B cell (primary cell): ENCODE measurements around the gene MBP. TPM values are rescaled to one million over a fixed set of nuclear protein-coding genes. Genes with fewer than 3 reads are reported as not detected.
A peak's percentile ranks its signal among the peaks of the same experiment; 100 is the strongest.

ENCODE experiments used
- ATAC-seq: fragments of 200-7000 bp; cut with Tn5 transposase; one replicate; pipeline ENCODE4 v1.10.0; 2021; ENCODE audit warnings: low read depth, mild to moderate bottlenecking, moderate number of reproducible peaks, moderate library complexity
- CTCF ChIA-PET: fragments of 350-600 bp; sonication (Branson Sonifier 250); formaldehyde crosslinking; loops from one replicate; lab custom pipeline; 2021; ENCODE audit warnings: antibody characterized with exemption, inconsistent platforms; lab: Charles Lee
- POLR2A ChIA-PET: fragments of 350-600 bp; sonication (Branson Sonifier 250); formaldehyde crosslinking; loops from one replicate; lab custom pipeline; 2021; ENCODE audit warnings: antibody characterized with exemption; lab: Charles Lee
- DNase-seq: peaks from one replicate; pipeline ENCODE4 v3.0.0; 2013
- H2AFZ ChIP-seq: 2 replicates; pipeline ENCODE4 v1.6.1; 2012; ENCODE audit warnings: mild to moderate bottlenecking, low read depth, low read length; ENCODE audit not compliant: insufficient read depth, poor library complexity, severe bottlenecking
- H3K27ac ChIP-seq, 2 donors: 1 replicate in 1 of 2; 2 replicates in 1 of 2; pipeline ENCODE4 v1.5.1; 2012 to 2013; ENCODE audit warnings: low read length in 2 of 2, mild to moderate bottlenecking in 2 of 2, moderate library complexity in 1 of 2
- H3K27me3 ChIP-seq, 4 experiments: fragments of 200-600 bp in 1 of 4; sonication (generic) in 1 of 4; replicated peaks in 1 of 4; 1 replicate in 2 of 4; 2 replicates in 2 of 4; pipeline versions ENCODE4 v1.6.1 to v1.7.0; 2013 to 2016; ENCODE audit warnings: low read length in 3 of 4, mild to moderate bottlenecking in 2 of 4, mixed read lengths in 1 of 4, moderate library complexity in 1 of 4; ENCODE audit not compliant: insufficient read depth in 4 of 4, control insufficient read depth in 3 of 4; ENCODE audit errors: control extremely low read depth in 1 of 4
- H3K36me3 ChIP-seq, 2 experiments: replicated peaks in 1 of 2; 1 replicate in 1 of 2; 2 replicates in 1 of 2; pipeline versions ENCODE4 v1.6.1 to v1.7.1; 2013; ENCODE audit warnings: low read length in 1 of 2; ENCODE audit not compliant: insufficient read depth in 2 of 2, control insufficient read depth in 1 of 2; ENCODE audit errors: control extremely low read depth in 1 of 2, extremely low read depth in 1 of 2
- H3K4me1 ChIP-seq, 2 donors: fragments of 200-600 bp in 1 of 2; sonication (generic) in 1 of 2; 1 replicate in 1 of 2; 2 replicates in 1 of 2; pipeline versions ENCODE4 v1.5.1 to v1.6.1; 2013 to 2017; ENCODE audit warnings: low read length in 2 of 2; ENCODE audit not compliant: control insufficient read depth in 2 of 2, insufficient read depth in 2 of 2
- H3K4me2 ChIP-seq: replicated peaks from 2 replicates; pipeline ENCODE3; 2012; ENCODE audit warnings: mild to moderate bottlenecking, low read depth, low read length; ENCODE audit not compliant: poor library complexity, severe bottlenecking
- H3K4me3 ChIP-seq, 5 experiments: fragments of 200-600 bp in 1 of 5; sonication (generic) in 1 of 5; 1 replicate in 3 of 5; 2 replicates in 2 of 5; pipeline versions ENCODE4 v1.5.1 to v1.7.0; 2011 to 2016; ENCODE audit warnings: low read length in 4 of 5, mild to moderate bottlenecking in 4 of 5, low read depth in 2 of 5, control low read depth in 1 of 5, moderate library complexity in 1 of 5; ENCODE audit not compliant: insufficient read depth in 1 of 5; ENCODE audit errors: control extremely low read depth in 1 of 5, extremely low read depth in 1 of 5
- H3K79me2 ChIP-seq: fragments of 200-600 bp; sonication (generic); one replicate; pipeline ENCODE4 v1.6.0; 2016; ENCODE audit warnings: low read length; ENCODE audit not compliant: control insufficient read depth, insufficient read depth
- H3K9ac ChIP-seq: fragments of 200-600 bp; sonication (generic); 2 replicates; pipeline ENCODE4 v1.6.1; 2017; ENCODE audit warnings: mild to moderate bottlenecking, low read length, moderate library complexity
- H3K9me3 ChIP-seq, 3 donors: one replicate each; pipeline versions ENCODE4 v1.6.1 to v1.7.1; 2013; ENCODE audit warnings: low read length in 2 of 3; ENCODE audit not compliant: control insufficient read depth in 2 of 3, insufficient read depth in 1 of 3; ENCODE audit errors: control extremely low read depth in 1 of 3
- H4K20me1 ChIP-seq: 2 replicates; pipeline ENCODE4 v1.6.0; 2012; ENCODE audit warnings: mild to moderate bottlenecking, low read length; ENCODE audit not compliant: insufficient read depth, control insufficient read depth, poor library complexity, severe bottlenecking
- H3K27ac Mint-ChIP-seq: one replicate; pipeline ENCODE4 v1.8.0; 2021; ENCODE audit warnings: mixed read lengths
- H3K27me3 Mint-ChIP-seq: one replicate; pipeline ENCODE4 v1.8.0; 2021; ENCODE audit warnings: mixed read lengths
- H3K4me1 Mint-ChIP-seq: one replicate; pipeline ENCODE4 v1.8.0; 2021; ENCODE audit warnings: mixed read lengths
- H3K4me3 Mint-ChIP-seq: one replicate; pipeline ENCODE4 v1.8.0; 2021; ENCODE audit warnings: mixed read lengths
- H3K9me3 Mint-ChIP-seq: one replicate; pipeline ENCODE4 v1.8.0; 2022; ENCODE audit warnings: mixed read lengths; ENCODE audit not compliant: insufficient read depth
- CTCF ChIP-seq: fragments of 200-600 bp; IDR thresholded peaks from one replicate; pipeline ENCODE4 v1.8.0; 2022; ENCODE audit warnings: antibody characterized with exemption, mild to moderate bottlenecking
- EZH2 ChIP-seq: IDR thresholded peaks from 2 replicates; pipeline ENCODE4 v1.6.1; 2012; ENCODE audit warnings: borderline replicate concordance, low read depth, mild to moderate bottlenecking, moderate library complexity, low read length; ENCODE audit not compliant: insufficient read depth, poor library complexity, severe bottlenecking
- WGBS: methylation state at CpG from one replicate; pipeline ENCODE4 v1.1.5; 2013; ENCODE audit warnings: missing lambda C conversion rate; ENCODE audit not compliant: insufficient coverage; 5-methylcytosine and 5-hydroxymethylcytosine counted together
- intact Hi-C: fragments of 100-400 bp; cut with micrococcal nuclease; formaldehyde crosslinking; loops from one replicate; pipeline ENCODE4 v1.10.0; 2022
- polyA plus RNA-seq: library from polyadenylated mRNA; depleted of rRNA; stranded (reverse); fragments of >200 nt; gene quantifications from 2 replicates; pipeline ENCODE4 v1.2.3, GENCODE V29; 2012
- total RNA-seq, 2 donors: library from RNA; stranded (reverse); fragments of 120-200 nt in 1 of 2; gene quantifications; 1 replicate in 1 of 2; 2 replicates in 1 of 2; pipeline versions ENCODE4 v1.2.3 to v1.2.4, GENCODE V29; 2013 to 2022

The MBP gene
- total and polyA plus RNA-seq, 2 donors (not counting 1 experiment from before 2014, with no cell fraction given), result 30.1 to 192 TPM

- WGBS, result 86% methylated on average over 1 of the region's 7 CpGs
Measured at GRCh38 chr18:77129150-77129551, 3.4 kb downstream of the MBP start.

More at GRCh38 chr18:77129150-77129551, 3.4 kb downstream of the MBP start:
- Mint-ChIP-seq H3K4me3 (peak overlapping the region; percentile 61), H3K4me1 (peaks cover 79% of the 10 kb centered on the region), H3K27ac (peak overlapping the region; percentile 76), H3K27me3 (no peaks in the 10 kb centered on the region), H3K9me3 (no peaks in the 10 kb centered on the region)
- H3K9me3 ChIP-seq, result no peaks in the 10 kb centered on the region
- H3K4me3 ChIP-seq, result no peak overlapping the region
- peaks cover 77 to 81% of the 10 kb centered on the region in 2 donors for H3K4me1 ChIP-seq
- H3K27ac ChIP-seq, result peak overlapping the region in 1 of 2 donors; percentile 79
- ATAC-seq (no peak), DNase-seq (no peak)
- H3K36me3 ChIP-seq, result no peaks in the 10 kb centered on the region
- ChIA-PET POLR2A (interaction anchor here (4.6 kb wide), 1 partner anchor 63 kb away, joined by 30 read pairs; no protein-coding TSS in a partner anchor), CTCF (interaction anchor here (0.6 to 2.4 kb wide), 5 partner anchors 60 to 129 kb away, joined by 3 to 12 read pairs (median 5); no protein-coding TSS in a partner anchor)
- TF ChIP-seq EZH2 (no peak), CTCF (no peak)
- H3K9ac ChIP-seq, result no peak overlapping the region
- no peak overlapping the region for H2AFZ ChIP-seq
- peak overlapping the region; percentile 65 for H3K4me2 ChIP-seq
- intact Hi-C loops, result loop anchor here (2.0 kb wide), 1 partner anchor 74 kb away; no protein-coding TSS in a partner anchor
- H4K20me1 ChIP-seq, result peaks cover 17% of the 10 kb centered on the region
- H3K79me2 ChIP-seq, result peaks cover 80% of the 10 kb centered on the region
- H3K27me3 ChIP-seq, result no peaks in the 10 kb centered on the region
